Nephron progenitor cell (in vitro differentiated cells): ENCODE data around the gene KRTAP10-7.
A peak's percentile ranks its signal among the peaks of the same experiment; 100 is the strongest.

Source experiments
- DNase-seq: peaks from one replicate; pipeline ENCODE4 v3.0.0; 2021
- H3K27ac Mint-ChIP-seq: 2 replicates; pipeline ENCODE4 v1.8.0; 2021; ENCODE audit warnings: mild to moderate bottlenecking, moderate library complexity, mixed read lengths
- H3K27me3 Mint-ChIP-seq: 2 replicates; pipeline ENCODE4 v1.8.0; 2021; ENCODE audit warnings: mild to moderate bottlenecking, low read depth, mixed read lengths; ENCODE audit not compliant: poor library complexity
- H3K36me3 Mint-ChIP-seq: 2 replicates; pipeline ENCODE4 v1.8.0; 2021; ENCODE audit warnings: low read depth, mixed read lengths
- H3K4me1 Mint-ChIP-seq: 2 replicates; pipeline ENCODE4 v1.8.0; 2021; ENCODE audit warnings: mixed read lengths
- H3K4me3 Mint-ChIP-seq: 2 replicates; pipeline ENCODE4 v1.8.0; 2021; ENCODE audit warnings: mild to moderate bottlenecking, moderate library complexity, mixed read lengths
- H3K9me3 Mint-ChIP-seq: 2 replicates; pipeline ENCODE4 v1.8.0; 2021; ENCODE audit warnings: mild to moderate bottlenecking, moderate library complexity, mixed read lengths
- TF ChIP-seq, protein P1 (sequence below): fragments of 200-600 bp; sonication (generic); IDR thresholded peaks from 2 replicates; pipeline ENCODE4 v1.5.0; 2021; ENCODE audit warnings: antibody characterized with exemption

The KRTAP10-7 gene

DNA sequence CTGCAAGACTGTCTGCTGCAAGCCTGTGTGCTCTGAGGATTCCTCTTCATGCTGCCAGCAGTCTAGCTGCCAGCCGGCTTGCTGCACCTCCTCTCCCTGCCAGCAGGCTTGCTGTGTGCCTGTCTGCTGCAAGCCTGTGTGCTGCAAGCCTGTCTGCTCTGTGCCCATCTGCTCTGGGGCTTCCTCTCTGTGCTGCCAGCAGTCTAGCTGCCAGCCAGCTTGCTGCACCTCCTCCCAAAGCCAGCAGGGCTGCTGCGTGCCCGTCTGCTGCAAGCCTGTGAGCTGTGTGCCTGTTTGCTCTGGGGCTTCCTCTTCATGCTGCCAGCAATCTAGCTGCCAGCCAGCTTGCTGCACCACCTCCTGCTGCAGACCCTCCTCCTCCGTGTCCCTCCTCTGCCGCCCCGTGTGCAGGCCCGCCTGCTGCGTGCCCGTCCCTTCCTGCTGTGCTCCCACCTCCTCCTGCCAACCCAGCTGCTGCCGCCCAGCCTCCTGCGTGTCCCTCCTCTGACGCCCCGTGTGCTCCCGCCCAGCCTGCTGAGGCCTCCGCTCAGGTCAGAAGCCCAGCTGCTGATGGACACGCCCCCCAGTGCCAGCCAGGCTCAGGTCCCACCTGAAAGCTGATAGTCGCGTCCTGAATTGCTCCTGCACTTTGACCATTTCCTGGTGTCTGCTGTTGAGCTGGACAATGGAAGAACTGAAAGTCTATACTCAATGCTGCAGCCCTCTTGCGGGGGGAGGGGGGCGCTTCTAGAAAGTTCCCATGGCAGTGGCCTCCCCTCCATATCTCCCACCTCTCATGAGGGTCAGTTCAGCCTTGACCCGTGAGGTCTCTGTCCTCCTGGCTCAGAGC lies 25.7 kb upstream of the KRTAP10-7 start:
- H3K27ac Mint-ChIP-seq, result no peak overlapping the region
- H3K9me3 Mint-ChIP-seq, result peaks cover 65% of the 10 kb centered on the region
- H3K4me1 Mint-ChIP-seq, result peaks cover 14% of the 10 kb centered on the region
- no peak for DNase-seq
- peaks cover 28% of the 10 kb centered on the region for H3K27me3 Mint-ChIP-seq
- TF ChIP-seq, protein P1, sequence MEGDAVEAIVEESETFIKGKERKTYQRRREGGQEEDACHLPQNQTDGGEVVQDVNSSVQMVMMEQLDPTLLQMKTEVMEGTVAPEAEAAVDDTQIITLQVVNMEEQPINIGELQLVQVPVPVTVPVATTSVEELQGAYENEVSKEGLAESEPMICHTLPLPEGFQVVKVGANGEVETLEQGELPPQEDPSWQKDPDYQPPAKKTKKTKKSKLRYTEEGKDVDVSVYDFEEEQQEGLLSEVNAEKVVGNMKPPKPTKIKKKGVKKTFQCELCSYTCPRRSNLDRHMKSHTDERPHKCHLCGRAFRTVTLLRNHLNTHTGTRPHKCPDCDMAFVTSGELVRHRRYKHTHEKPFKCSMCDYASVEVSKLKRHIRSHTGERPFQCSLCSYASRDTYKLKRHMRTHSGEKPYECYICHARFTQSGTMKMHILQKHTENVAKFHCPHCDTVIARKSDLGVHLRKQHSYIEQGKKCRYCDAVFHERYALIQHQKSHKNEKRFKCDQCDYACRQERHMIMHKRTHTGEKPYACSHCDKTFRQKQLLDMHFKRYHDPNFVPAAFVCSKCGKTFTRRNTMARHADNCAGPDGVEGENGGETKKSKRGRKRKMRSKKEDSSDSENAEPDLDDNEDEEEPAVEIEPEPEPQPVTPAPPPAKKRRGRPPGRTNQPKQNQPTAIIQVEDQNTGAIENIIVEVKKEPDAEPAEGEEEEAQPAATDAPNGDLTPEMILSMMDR, result no peak
- peak overlapping the region; percentile 45 for H3K4me3 Mint-ChIP-seq
- H3K36me3 Mint-ChIP-seq, result peaks cover 4% of the 10 kb centered on the region

DNA sequence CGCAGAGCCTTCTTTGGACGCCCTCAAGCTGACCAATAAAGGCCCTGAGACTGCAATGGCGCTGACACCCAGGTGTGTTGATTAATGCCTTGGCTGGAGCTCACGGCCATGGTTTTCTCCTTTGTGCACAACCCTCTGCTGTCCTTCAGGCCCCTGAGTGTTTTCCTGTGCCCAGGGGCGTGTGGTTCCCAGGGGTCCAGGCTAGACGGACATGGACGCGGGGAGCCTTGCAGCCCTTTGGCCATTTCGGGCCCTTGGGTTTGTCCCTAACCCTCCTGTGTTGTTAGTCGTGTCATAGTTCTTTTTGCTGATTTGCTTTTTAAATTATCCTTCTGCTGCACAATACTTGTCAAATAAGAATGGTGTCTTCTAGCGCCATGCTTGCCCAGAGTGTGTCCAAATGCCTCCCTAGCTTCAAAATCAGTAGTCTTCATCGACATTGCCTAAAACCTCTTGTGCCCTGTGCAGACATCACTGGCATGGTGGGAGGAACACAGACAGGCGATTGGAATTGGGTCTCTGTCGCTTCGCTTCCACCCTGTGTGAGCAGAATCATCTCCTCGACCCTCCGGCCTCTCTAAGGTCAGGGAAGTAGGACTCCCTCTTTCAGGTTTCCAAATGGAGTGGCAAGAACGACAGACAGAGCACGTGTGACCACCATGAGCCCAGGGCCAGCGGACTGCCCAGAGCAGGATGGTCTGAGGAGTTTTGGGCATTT lies 24.9 kb upstream of the KRTAP10-7 start:
- Mint-ChIP-seq H3K27ac (no peak overlapping the region), H3K36me3 (peaks cover 4% of the 10 kb centered on the region), H3K9me3 (peaks cover 70% of the 10 kb centered on the region), H3K27me3 (peaks cover 26% of the 10 kb centered on the region), H3K4me3 (no peak overlapping the region), H3K4me1 (peaks cover 14% of the 10 kb centered on the region)
- no peak for DNase-seq
- TF ChIP-seq, protein P1, result no peak

DNA sequence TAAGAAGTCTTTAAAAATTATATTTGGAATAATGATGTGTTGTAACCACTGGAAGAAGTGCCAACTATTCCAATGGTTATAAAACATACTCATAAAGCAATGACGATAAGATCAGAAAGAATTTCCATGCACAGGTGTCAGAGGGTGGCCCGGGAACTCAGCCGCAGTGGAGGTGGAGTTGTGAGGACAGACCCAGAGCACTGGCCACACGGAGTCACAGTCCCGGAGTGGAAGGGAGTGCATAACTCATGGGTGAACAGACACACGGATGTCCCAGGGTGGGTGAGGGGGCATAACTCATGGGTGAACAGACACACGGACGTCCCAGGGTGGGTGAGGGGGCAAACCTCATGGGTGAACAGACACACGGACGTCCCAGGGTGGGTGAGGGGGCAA lies 24.4 kb upstream of the KRTAP10-7 start:
- peaks cover 4% of the 10 kb centered on the region for H3K36me3 Mint-ChIP-seq
- no peak overlapping the region for H3K4me3 Mint-ChIP-seq
- H3K4me1 Mint-ChIP-seq, result peaks cover 14% of the 10 kb centered on the region
- TF ChIP-seq, protein P1, result no peak
- peaks cover 23% of the 10 kb centered on the region for H3K27me3 Mint-ChIP-seq
- DNase-seq, result no peak
- H3K9me3 Mint-ChIP-seq, result peaks cover 70% of the 10 kb centered on the region
- no peak overlapping the region for H3K27ac Mint-ChIP-seq

DNA sequence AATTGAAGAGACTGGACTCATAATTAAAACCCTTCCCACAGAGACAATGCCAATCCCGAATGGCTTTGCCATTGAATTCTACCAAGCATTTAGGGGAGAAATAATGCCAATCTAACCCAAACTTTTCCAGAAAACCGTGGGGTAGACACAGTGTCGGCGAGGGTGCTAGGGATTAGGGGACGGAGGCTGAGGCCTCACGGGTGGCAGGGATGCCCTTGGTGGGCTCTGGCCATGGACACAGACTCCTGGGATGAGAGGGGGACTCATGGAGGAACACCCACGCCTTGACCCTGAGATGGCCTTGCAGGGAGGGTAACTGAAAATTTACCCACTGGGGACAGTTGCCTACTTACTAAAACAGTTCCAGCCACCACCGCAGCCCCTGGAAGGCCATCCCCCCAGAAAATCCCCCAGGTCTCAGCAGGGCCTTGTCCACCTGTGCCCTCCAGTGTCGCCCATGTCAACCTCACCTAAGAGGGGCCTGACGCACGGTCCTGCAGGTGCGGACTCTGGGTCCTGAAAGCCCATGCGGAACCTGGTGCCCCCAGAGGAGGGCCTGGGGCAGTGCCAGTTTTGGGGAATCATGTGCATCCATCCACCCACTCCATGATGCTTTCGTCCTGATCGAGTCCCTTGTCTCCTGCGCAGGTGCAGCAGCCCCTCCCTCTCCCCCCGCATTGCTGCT lies 21.9 kb upstream of the KRTAP10-7 start:
- peaks cover 70% of the 10 kb centered on the region for H3K9me3 Mint-ChIP-seq
- peaks cover 13% of the 10 kb centered on the region for H3K27me3 Mint-ChIP-seq
- TF ChIP-seq, protein P1, result no peak
- H3K27ac Mint-ChIP-seq, result no peak overlapping the region
- H3K4me3 Mint-ChIP-seq, result no peak overlapping the region
- no peak for DNase-seq
- H3K36me3 Mint-ChIP-seq, result peaks cover 8% of the 10 kb centered on the region
- H3K4me1 Mint-ChIP-seq, result peaks cover 22% of the 10 kb centered on the region

DNA sequence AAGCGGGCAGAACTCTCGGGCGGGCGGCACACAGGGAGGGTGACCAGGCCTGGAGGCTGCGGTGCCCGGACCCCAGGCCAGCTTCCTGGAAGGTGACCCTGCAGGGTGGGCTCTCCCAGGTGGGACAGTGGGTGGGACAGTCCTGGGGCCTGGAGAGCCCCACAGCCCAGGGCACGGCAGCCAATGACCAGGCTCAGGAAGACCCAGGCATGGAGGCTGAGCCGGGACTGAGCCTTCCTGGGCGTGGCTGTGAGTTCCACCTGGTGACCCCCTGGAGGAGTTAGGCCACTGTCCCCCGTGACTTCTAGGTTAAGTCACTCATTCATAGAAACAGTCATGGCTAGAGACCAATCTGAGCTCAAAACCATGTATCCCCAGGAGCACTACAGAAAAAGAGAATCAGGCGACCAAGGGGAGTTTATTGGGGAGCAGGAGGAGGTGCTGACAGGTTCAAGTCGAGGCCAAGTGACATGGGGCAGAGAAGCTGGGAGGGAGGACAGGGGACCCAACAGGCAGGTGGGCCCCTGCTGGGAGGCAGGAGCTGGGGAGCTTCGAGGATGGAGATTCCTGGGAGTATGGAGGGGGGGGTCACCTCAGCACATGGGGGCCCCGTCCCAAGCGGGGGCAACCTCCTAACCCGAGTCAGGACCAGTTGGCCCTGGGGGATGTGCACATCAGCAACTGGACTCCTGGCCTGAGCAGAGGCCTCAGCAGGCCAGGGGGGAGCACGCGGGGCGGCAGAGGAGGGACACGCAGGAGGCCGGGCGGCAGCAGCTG lies 21.2 kb upstream of the KRTAP10-7 start:
- peaks cover 8% of the 10 kb centered on the region for H3K36me3 Mint-ChIP-seq
- H3K4me1 Mint-ChIP-seq, result peaks cover 23% of the 10 kb centered on the region
- H3K27ac Mint-ChIP-seq, result no peak overlapping the region
- no peak for DNase-seq
- H3K9me3 Mint-ChIP-seq, result peaks cover 70% of the 10 kb centered on the region
- peaks cover 13% of the 10 kb centered on the region for H3K27me3 Mint-ChIP-seq
- no peak overlapping the region for H3K4me3 Mint-ChIP-seq
- TF ChIP-seq, protein P1, result no peak
